ENCODE data around the gene TRIO.

DNA sequence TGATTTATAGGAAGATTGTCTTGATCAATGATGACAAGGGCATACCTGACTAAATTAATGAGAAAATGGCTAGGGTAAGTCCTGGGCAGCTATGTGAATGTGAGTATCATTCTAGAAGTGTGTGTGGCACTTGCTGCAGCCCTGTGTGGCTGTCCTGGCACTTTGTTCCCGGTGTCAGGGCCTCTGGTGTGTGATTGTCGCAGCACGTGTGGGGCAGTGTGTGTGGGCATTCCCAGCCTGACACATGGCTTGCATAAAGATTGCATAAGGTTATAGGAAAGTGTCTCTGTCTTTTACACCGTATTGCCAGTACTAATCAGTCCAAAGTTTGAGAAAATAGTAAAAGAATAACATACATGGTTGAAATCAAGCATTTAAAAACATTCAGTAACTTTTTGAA lies 74.4 kb downstream of the TRIO start:
- TF ChIP-seq, protein P1, sequence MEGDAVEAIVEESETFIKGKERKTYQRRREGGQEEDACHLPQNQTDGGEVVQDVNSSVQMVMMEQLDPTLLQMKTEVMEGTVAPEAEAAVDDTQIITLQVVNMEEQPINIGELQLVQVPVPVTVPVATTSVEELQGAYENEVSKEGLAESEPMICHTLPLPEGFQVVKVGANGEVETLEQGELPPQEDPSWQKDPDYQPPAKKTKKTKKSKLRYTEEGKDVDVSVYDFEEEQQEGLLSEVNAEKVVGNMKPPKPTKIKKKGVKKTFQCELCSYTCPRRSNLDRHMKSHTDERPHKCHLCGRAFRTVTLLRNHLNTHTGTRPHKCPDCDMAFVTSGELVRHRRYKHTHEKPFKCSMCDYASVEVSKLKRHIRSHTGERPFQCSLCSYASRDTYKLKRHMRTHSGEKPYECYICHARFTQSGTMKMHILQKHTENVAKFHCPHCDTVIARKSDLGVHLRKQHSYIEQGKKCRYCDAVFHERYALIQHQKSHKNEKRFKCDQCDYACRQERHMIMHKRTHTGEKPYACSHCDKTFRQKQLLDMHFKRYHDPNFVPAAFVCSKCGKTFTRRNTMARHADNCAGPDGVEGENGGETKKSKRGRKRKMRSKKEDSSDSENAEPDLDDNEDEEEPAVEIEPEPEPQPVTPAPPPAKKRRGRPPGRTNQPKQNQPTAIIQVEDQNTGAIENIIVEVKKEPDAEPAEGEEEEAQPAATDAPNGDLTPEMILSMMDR (optimal IDR thresholded peaks at IDR 0.05 in 1 of 3, IDR thresholded peaks at IDR 0.05 in 1 of 3, conservative IDR thresholded peaks at IDR 0.05 in 1 of 3; ENCODE audit: extremely low read depth in 1 of 3, insufficient read depth in 2 of 3, low read length in 3 of 3), result no peak
- no peak for TF ChIP-seq EZH2 (IDR thresholded peaks at IDR 0.05; ENCODE audit: low read length)

All from keratinocyte (primary cell).